ENCODE results near the gene OXNAD1. TPM values are rescaled to one million over a fixed set of nuclear protein-coding genes. Genes with fewer than 3 reads are reported as not detected.

OXNAD1 gene
- total RNA-seq, result 8.2 and 12.6 TPM in 2 replicates

GRCh38 chr3:16264708-16265454 lies at the start of gene OXNAD1, which contains the start of gene DPH3:
OXNAD1 (plus strand) TSS chr3:16265212; CDS start chr3:16270953, 5,741 bp downstream.
DPH3 (minus strand) TSS chr3:16264943; CDS start chr3:16264876, 67 bp downstream.

Other genes starting within 250 kb of the OXNAD1 start
- 4.4 and 5.3 TPM in 2 replicates for gene GALNT15, start 90.5 kb upstream of the OXNAD1 start, total RNA-seq
- gene DPH3, start 269 bp upstream of the OXNAD1 start, total RNA-seq, result 20.4 and 21.7 TPM in 2 replicates
- gene RFTN1, start 248.5 kb downstream of the OXNAD1 start, total RNA-seq, result 65.2 and 65.3 TPM in 2 replicates

Measured in mammary microvascular endothelial cell (primary cell).